GM12878 (cell line): Measurements from ENCODE around the gene EEFSEC.

ENCODE experiments used
- BHLHE40 ChIP-seq, 2 experiments: fragments of 450-650 bp in 1 of 2; IDR thresholded peaks; 2 replicates each; pipeline ENCODE4 v1.6.1; 2011 to 2017; ENCODE audit warnings: low read depth in 2 of 2, borderline replicate concordance in 1 of 2, improper control_type of control experiment in 1 of 2, low read length in 1 of 2, mild to moderate bottlenecking in 1 of 2
- CBX3 ChIP-seq: fragments of 200-600 bp; sonication (generic); IDR thresholded peaks from 2 replicates; pipeline ENCODE4 v1.6.1; 2016; ENCODE audit warnings: low read depth, borderline replicate concordance
- CHD2 ChIP-seq: IDR thresholded peaks from 2 replicates; pipeline ENCODE4 v1.6.1; 2011; ENCODE audit warnings: low read depth, low read length, improper control_type of control experiment, borderline replicate concordance
- CREB1 ChIP-seq: IDR thresholded peaks from 2 replicates; pipeline ENCODE4 v1.6.1; 2012; ENCODE audit warnings: low read depth, mild to moderate bottlenecking, inconsistent platforms
- CTCF ChIP-seq, 3 experiments: IDR thresholded peaks in 2 of 3; conservative IDR thresholded peaks in 1 of 3; 2 replicates each; pipeline ENCODE4 v1.5.1; 2011; ENCODE audit warnings: low read depth in 3 of 3, low read length in 3 of 3, mild to moderate bottlenecking in 3 of 3, control low read depth in 2 of 3, moderate library complexity in 2 of 3, inconsistent platforms in 1 of 3, mixed read lengths in 1 of 3; ENCODE audit not compliant: control insufficient read depth in 2 of 3, insufficient read depth in 1 of 3; ENCODE audit errors: extremely low read depth in 1 of 3
- CUX1 ChIP-seq: IDR thresholded peaks from 2 replicates; pipeline ENCODE4 v1.6.1; 2012; ENCODE audit warnings: improper control_type of control experiment, low read depth, low read length; ENCODE audit not compliant: insufficient replicate concordance
- E2F8 ChIP-seq: fragments of 450-650 bp; IDR thresholded peaks from 2 replicates; pipeline ENCODE4 v1.6.1; 2018; ENCODE audit warnings: mild to moderate bottlenecking, low read depth, moderate library complexity; ENCODE audit not compliant: partially characterized antibody
- RFX5 ChIP-seq: IDR thresholded peaks from 2 replicates; pipeline ENCODE4 v1.6.1; 2011; ENCODE audit warnings: low read depth, low read length, improper control_type of control experiment
- SIN3A ChIP-seq: IDR thresholded peaks from 2 replicates; pipeline ENCODE4 v1.6.1; 2012; ENCODE audit warnings: low read depth, low read length, improper control_type of control experiment
- SP1 ChIP-seq: IDR thresholded peaks from one replicate; pipeline ENCODE4 v1.6.1; 2011; ENCODE audit warnings: low read depth, low read length
- SPI1 ChIP-seq: IDR thresholded peaks from 2 replicates; pipeline ENCODE4 v1.6.1; 2011; ENCODE audit warnings: low read depth, mild to moderate bottlenecking, low read length, moderate library complexity, borderline replicate concordance; ENCODE audit not compliant: insufficient read depth
- TARDBP ChIP-seq: IDR thresholded peaks from 2 replicates; pipeline ENCODE4 v1.6.1; 2016; ENCODE audit warnings: borderline replicate concordance
- TCF3 ChIP-seq: IDR thresholded peaks from 2 replicates; pipeline ENCODE4 v1.6.1; 2012; ENCODE audit warnings: low read depth, mild to moderate bottlenecking, low read length, borderline replicate concordance; ENCODE audit not compliant: insufficient read depth

GRCh38 chr3:128449111-128449638, 295.9 kb downstream of the EEFSEC start:
- no peak for TF ChIP-seq CTCF (IDR thresholded peaks at IDR 0.05 in 2 of 3, conservative IDR thresholded peaks at IDR 0.05 in 1 of 3; ENCODE audit: control insufficient read depth in 2 of 3, extremely low read depth in 1 of 3, insufficient read depth in 1 of 3, low read depth in 3 of 3, low read length in 3 of 3)
- TF ChIP-seq SPI1, result no peak
- TF ChIP-seq CREB1, result no peak
- no peak for TF ChIP-seq BHLHE40 (IDR thresholded peaks at IDR 0.05; ENCODE audit: borderline replicate concordance in 1 of 2, low read depth in 2 of 2, low read length in 1 of 2)
- no peak for TF ChIP-seq SIN3A
- no peak for TF ChIP-seq SP1
- TF ChIP-seq CHD2, result no peak
- no peak for TF ChIP-seq RFX5
- TF ChIP-seq CUX1, result no peak
- no peak for TF ChIP-seq CBX3
- no peak for TF ChIP-seq E2F8
- TF ChIP-seq TARDBP, result no peak
- no peak for TF ChIP-seq TCF3
